ENCODE results near the gene EFNA1.

EFNA1 gene

GRCh38 chr1:155175927-155176371, 48.3 kb downstream of the EFNA1 start:
- DNase-seq: no peak

- DNase-seq: peak; percentile 74
These were observed 48.9 kb downstream of the EFNA1 start for GRCh38 chr1:155176544-155177071.

- no peak for DNase-seq
These were observed 49.7 kb downstream of the EFNA1 start for GRCh38 chr1:155177192-155177917.

- DNase-seq: no peak
These were observed 50.2 kb downstream of the EFNA1 start for GRCh38 chr1:155177918-155178281.

- DNase-seq: no peak
These were observed 50.9 kb downstream of the EFNA1 start for GRCh38 chr1:155178441-155179111.

GRCh38 chr1:155179112-155180031, 51.7 kb downstream of the EFNA1 start:
- DNase-seq: no peak

GRCh38 chr1:155181371-155182051, 53.8 kb downstream of the EFNA1 start:
- DNase-seq: no peak

- no peak for DNase-seq
These were observed 54.4 kb downstream of the EFNA1 start for GRCh38 chr1:155182052-155182550.

- DNase-seq: no peak
These were observed 56.1 kb downstream of the EFNA1 start for GRCh38 chr1:155183775-155184221.

- DNase-seq: no peak
These were observed 56.7 kb downstream of the EFNA1 start for GRCh38 chr1:155184351-155184811.
